HepG2 (cell line): ENCODE measurements around the gene HHIPL1.

ENCODE experiments used
- ARNTL ChIP-seq: sonication (generic); formaldehyde crosslinking; IDR thresholded peaks from 2 replicates; pipeline ENCODE4 v1.4.0; 2020; ENCODE audit warnings: mild to moderate bottlenecking, missing genetic modification reagents
- CTCF ChIP-seq: sonication (generic); formaldehyde crosslinking; IDR thresholded peaks from 2 replicates; pipeline ENCODE4 v1.5.0; 2020; ENCODE audit warnings: mild to moderate bottlenecking, missing genetic modification reagents, moderate library complexity
- EZH2 ChIP-seq: conservative IDR thresholded peaks from 2 replicates; pipeline ENCODE4 v1.6.1; 2012; ENCODE audit warnings: mild to moderate bottlenecking, low read depth, low read length, moderate library complexity
- HDAC6 ChIP-seq: fragments of 200-600 bp; sonication (generic); IDR thresholded peaks from 2 replicates; pipeline ENCODE4 v1.7.0; 2017; ENCODE audit warnings: mild to moderate bottlenecking, antibody characterized with exemption, low read length, low read depth
- KLF16 ChIP-seq, 2 experiments: sonication (generic) in 1 of 2; formaldehyde crosslinking in 1 of 2; IDR thresholded peaks; 2 replicates each; pipeline versions ENCODE4 v1.6.1 to v1.8.0; 2016 to 2023; ENCODE audit warnings: missing genetic modification reagents in 2 of 2, missing compliant biosample characterization in 1 of 2
- MAFG ChIP-seq: sonication (generic); formaldehyde crosslinking; IDR thresholded peaks from 2 replicates; pipeline ENCODE4 v1.5.1; 2020; ENCODE audit warnings: mild to moderate bottlenecking, missing genetic modification reagents
- POLR2A ChIP-seq, 2 experiments: IDR thresholded peaks; 2 replicates each; pipeline ENCODE4 v1.6.1; 2011; ENCODE audit warnings: low read depth in 2 of 2, low read length in 2 of 2, mild to moderate bottlenecking in 1 of 2, moderate library complexity in 1 of 2; ENCODE audit not compliant: insufficient read depth in 1 of 2
- POLR2AphosphoS5 ChIP-seq: IDR thresholded peaks from 2 replicates; pipeline ENCODE4 v1.6.1; 2012; ENCODE audit warnings: low read depth, low read length
- RBM39 ChIP-seq: fragments of 200-400 bp; formaldehyde crosslinking; IDR thresholded peaks from one replicate; pipeline ENCODE4 v1.6.1; 2018; ENCODE audit warnings: antibody characterized with exemption, mild to moderate bottlenecking, low read depth, low read length; ENCODE audit not compliant: poor library complexity, severe bottlenecking
- RFX5 ChIP-seq: IDR thresholded peaks from 2 replicates; pipeline ENCODE4 v1.6.1; 2011; ENCODE audit warnings: low read depth, low read length, improper control_type of control experiment
- ZFX ChIP-seq: sonication (generic); formaldehyde crosslinking; IDR thresholded peaks from 2 replicates; pipeline ENCODE4 v1.4.0; 2020; ENCODE audit warnings: mild to moderate bottlenecking, low read depth, missing genetic modification reagents, moderate library complexity
- ZKSCAN1 ChIP-seq: fragments of 150-350 bp; IDR thresholded peaks from 2 replicates; pipeline ENCODE4 v1.6.1; 2014; ENCODE audit warnings: low read length
- ZNF274 ChIP-seq: sonication (generic); formaldehyde crosslinking; IDR thresholded peaks from 2 replicates; pipeline ENCODE4 v1.5.1; 2020; ENCODE audit warnings: mild to moderate bottlenecking, missing genetic modification reagents
- ZNF460 ChIP-seq: sonication (generic); formaldehyde crosslinking; IDR thresholded peaks from 2 replicates; pipeline ENCODE4 v1.5.1; 2020; ENCODE audit warnings: missing genetic modification reagents, mild to moderate bottlenecking, borderline replicate concordance

- TF ChIP-seq HDAC6: no peak
- no peak for TF ChIP-seq ZNF274 (CRISPR knock-in tag)
- TF ChIP-seq ARNTL (CRISPR knock-in tag): no peak
- no peak for TF ChIP-seq RFX5
- no peak for TF ChIP-seq ZKSCAN1
- no peak for TF ChIP-seq MAFG
- TF ChIP-seq KLF16 (CRISPR knock-in tag; IDR thresholded peaks at IDR 0.05): no peak
- TF ChIP-seq RBM39: no peak
- no peak for TF ChIP-seq POLR2A (IDR thresholded peaks at IDR 0.05; ENCODE audit: insufficient read depth in 1 of 2, low read depth in 2 of 2, low read length in 2 of 2)
- no peak for TF ChIP-seq CTCF (CRISPR knock-in tag)
- TF ChIP-seq POLR2AphosphoS5: no peak
- TF ChIP-seq EZH2: no peak
- TF ChIP-seq ZFX (CRISPR knock-in tag): no peak
- TF ChIP-seq ZNF460 (CRISPR knock-in tag): no peak
Observed at GRCh38 chr14:99679996-99680395, 35.1 kb downstream of the HHIPL1 start.
